ENCODE results near the gene CNKSR1. TPM values are rescaled to one million over a fixed set of nuclear protein-coding genes. Genes with fewer than 3 reads are reported as not detected.

Gene CNKSR1
- total RNA-seq, 2 donors from 2014 or later = 30.0 to 47.7 TPM

- H3K4me3 ChIP-seq = no peak overlapping the region
- WGBS, 2 donors = 69 to 77% methylated on average over 4 of the region's 4 CpGs
- H3K27me3 ChIP-seq = no peaks in the 10 kb centered on the region
- H3K27ac ChIP-seq = no peak overlapping the region
- ATAC-seq = no peak
- H3K9me3 ChIP-seq = no peaks in the 10 kb centered on the region
- intact Hi-C loops (cut with DNase I) = no loop called here
- H3K4me1 ChIP-seq = peaks cover 37% of the 10 kb centered on the region
- TF ChIP-seq POLR2A (IDR thresholded peaks at IDR 0.05) = no peak
- TF ChIP-seq CTCF (IDR thresholded peaks at IDR 0.05) = no peak
- no peak for DNase-seq
- H3K36me3 ChIP-seq (replicated peaks in 1 of 2; ENCODE audit: insufficient read depth in 1 of 2, low read depth in 2 of 2) = no peaks in the 10 kb centered on the region
These were observed 10.5 kb upstream of the CNKSR1 start for GRCh38 chr1:26166719-26167281.

GRCh38 chr1:26168410-26169197, 8.7 kb upstream of the CNKSR1 start, which contains the start of gene C1orf232:
TSS of gene C1orf232 (minus strand) at chr1:26168963. CDS start at chr1:26168499, 464 bp downstream.
- ATAC-seq (no peak), DNase-seq (peak in 2 of 4 donors; percentile 30 to 41)
- Histone ChIP-seq H3K9me3 (no peaks in the 10 kb centered on the region), H3K36me3 (replicated peaks in 1 of 2; ENCODE audit: insufficient read depth in 1 of 2, low read depth in 2 of 2) (no peaks in the 10 kb centered on the region), H3K27me3 (no peaks in the 10 kb centered on the region), H3K27ac (peak within 1 kb of the TSS; percentile 60 to 87 (median 81)), H3K4me3 (peak within 1 kb of the TSS; percentile 40 to 78), H3K4me1 (peaks cover 30% of the 10 kb centered on the region)
- 54 to 66% methylated on average over 5 of the region's 5 CpGs for WGBS, 2 donors
- intact Hi-C loops (cut with DNase I) = no loop called here
- TF ChIP-seq POLR2A (IDR thresholded peaks at IDR 0.05) (no peak), CTCF (IDR thresholded peaks at IDR 0.05) (no peak)

GRCh38 chr1:26169198-26169554, 8.1 kb upstream of the CNKSR1 start:
- DNase-seq = no peak
- peak overlapping the region; percentile 60 to 87 (median 81) for H3K27ac ChIP-seq
- intact Hi-C loops (cut with DNase I) = no loop called here

GRCh38 chr1:26169669-26170471, 7.4 kb upstream of the CNKSR1 start, which contains the start of gene ZNF593:
TSS of gene ZNF593 (plus strand) at chr1:26169908. CDS start at chr1:26169984, 76 bp downstream.
- intact Hi-C loops (cut with DNase I) = no loop called here
- H3K27me3 ChIP-seq = no peaks in the 10 kb centered on the region
- H3K4me1 ChIP-seq = peaks cover 18% of the 10 kb centered on the region
- DNase-seq (peak; percentile 93 to 95 (median 94)), ATAC-seq (peak; percentile 96)
- peak within 1 kb of the TSS; percentile 40 to 78 for H3K4me3 ChIP-seq
- H3K36me3 ChIP-seq (replicated peaks in 1 of 2; ENCODE audit: insufficient read depth in 1 of 2, low read depth in 2 of 2) = no peaks in the 10 kb centered on the region
- 0 to 1% methylated on average over 11 to 76 of the region's 76 CpGs for WGBS, 2 donors
- H3K27ac ChIP-seq = peak within 1 kb of the TSS; percentile 60 to 87 (median 81)
- H3K9me3 ChIP-seq = no peaks in the 10 kb centered on the region
- TF ChIP-seq CTCF (IDR thresholded peaks at IDR 0.05) (peak; percentile 79 to 99 (median 96)), POLR2A (IDR thresholded peaks at IDR 0.05) (peak; percentile 71 to 85 (median 83))

More at GRCh38 chr1:26169198-26169554, 8.1 kb upstream of the CNKSR1 start:
- Histone ChIP-seq H3K36me3 (replicated peaks in 1 of 2; ENCODE audit: insufficient read depth in 1 of 2, low read depth in 2 of 2) (no peaks in the 10 kb centered on the region), H3K4me3 (no peak overlapping the region), H3K4me1 (peaks cover 24% of the 10 kb centered on the region), H3K27me3 (no peaks in the 10 kb centered on the region), H3K9me3 (no peaks in the 10 kb centered on the region)
- ATAC-seq = no peak
- no peak for TF ChIP-seq CTCF (IDR thresholded peaks at IDR 0.05)
- TF ChIP-seq POLR2A (IDR thresholded peaks at IDR 0.05) = no peak
- WGBS, 2 donors = 39 to 40% methylated on average over 4 of the region's 4 CpGs
